HG03442 (cell line): ENCODE data around the gene DMPK.
"Not testable (repeated sequence)": the region's sequence is repeated elsewhere in the genome, so short reads cannot be mapped to it uniquely, and the experiment has no call there.

ENCODE experiments used
- ATAC-seq: cut with Tn5 transposase; IDR thresholded peaks from one replicate; pipeline ENCODE4 v1.9.1; 2021; ENCODE audit warnings: mild to moderate bottlenecking, moderate library complexity; ENCODE audit not compliant: unreplicated experiment

Gene DMPK

GRCh38 chr19:45752639-45753038 lies 29.7 kb downstream of the DMPK start:
- ATAC-seq: no peak

DNA sequence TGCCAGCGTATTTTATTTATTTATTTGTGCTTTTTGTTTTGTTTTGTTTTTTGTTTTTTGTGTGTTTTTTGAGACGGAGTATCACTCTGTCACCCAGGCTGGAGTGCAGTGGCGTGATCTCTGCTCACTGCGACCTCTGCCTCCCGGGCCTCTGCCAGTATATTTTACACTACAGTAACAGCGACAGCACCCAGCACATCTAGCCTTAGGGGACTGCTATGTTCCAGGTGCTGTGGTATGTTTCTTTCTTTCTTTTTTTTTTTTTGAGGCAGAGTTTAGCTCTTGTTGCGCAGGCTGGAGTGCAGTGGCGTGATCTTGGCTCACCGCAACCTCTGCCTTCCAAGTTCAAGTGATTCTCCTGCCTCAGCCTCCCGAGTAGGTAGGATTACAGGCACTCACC lies 30.8 kb downstream of the DMPK start:
- ATAC-seq: not testable (repeated sequence)

GRCh38 chr19:45747513-45747912 lies 34.8 kb downstream of the DMPK start:
- ATAC-seq: no peak

- ATAC-seq: no peak
Observed at GRCh38 chr19:45746866-45747265, 35.4 kb downstream of the DMPK start.

DNA sequence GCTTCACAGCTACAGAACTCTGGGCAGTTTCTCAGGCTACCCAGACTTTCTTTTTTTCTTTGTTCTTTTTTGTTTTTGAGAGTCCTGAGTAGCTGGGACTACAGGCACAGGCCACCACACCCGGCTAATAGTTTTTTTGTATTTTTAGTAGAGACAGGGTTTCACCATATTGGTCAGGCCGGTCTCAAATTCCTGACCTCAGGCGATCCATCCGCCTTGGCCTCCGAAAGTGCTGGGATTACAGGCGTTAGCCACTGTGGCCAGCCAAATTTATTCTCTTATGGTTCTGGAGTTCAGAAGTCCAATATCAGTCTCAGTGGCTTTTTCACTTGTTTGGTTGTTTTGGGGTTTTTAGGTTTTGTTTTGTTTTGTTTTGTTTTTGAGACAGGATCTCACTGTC lies 36.7 kb downstream of the DMPK start:
- no peak for ATAC-seq

GRCh38 chr19:45742969-45743368 lies 39.3 kb downstream of the DMPK start:
- ATAC-seq: no peak

DNA sequence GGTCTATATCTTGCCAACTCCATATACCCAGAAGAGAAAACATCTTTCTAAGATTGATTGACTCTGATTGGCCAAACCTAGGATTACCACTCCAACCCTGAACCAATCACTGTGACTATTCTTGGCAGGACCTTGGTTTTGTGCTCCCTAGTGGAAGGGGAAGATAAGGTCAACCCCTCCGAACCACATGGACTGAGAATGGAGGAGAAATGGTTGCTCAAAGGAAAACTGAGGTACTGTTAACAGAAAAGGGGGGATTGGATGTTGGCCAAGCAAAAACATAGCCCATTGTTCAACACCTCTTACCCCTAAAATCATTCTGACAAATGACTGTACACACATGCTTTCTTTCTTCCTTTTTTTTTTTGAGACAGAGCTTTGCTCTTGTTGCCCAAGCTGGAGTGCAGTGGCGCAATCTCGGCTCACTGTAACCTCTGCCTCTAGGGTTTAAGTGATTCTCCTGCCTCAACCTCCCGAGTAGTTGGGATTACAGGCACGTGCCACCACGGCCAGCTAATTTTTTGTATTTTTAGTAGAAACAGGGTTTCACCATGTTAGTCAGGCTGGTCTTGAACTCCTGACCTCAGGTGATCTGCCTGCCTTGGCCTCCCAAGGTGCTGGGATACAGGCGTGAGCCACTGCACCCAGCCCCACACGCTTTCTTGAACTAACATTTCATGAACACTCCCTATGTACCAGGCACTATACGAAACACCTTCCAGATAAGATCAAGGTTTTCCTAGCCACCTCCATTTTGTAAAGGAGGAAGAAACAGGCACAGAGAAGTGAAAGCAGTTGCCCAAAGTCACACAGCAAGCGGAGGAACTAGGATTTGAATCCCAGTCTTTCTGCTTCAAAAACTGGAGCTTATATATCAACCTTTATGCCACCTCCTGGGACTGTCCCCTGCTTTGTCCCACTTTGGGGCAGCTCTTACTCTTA lies 42.5 kb downstream of the DMPK start:
- ATAC-seq: no peak

DNA sequence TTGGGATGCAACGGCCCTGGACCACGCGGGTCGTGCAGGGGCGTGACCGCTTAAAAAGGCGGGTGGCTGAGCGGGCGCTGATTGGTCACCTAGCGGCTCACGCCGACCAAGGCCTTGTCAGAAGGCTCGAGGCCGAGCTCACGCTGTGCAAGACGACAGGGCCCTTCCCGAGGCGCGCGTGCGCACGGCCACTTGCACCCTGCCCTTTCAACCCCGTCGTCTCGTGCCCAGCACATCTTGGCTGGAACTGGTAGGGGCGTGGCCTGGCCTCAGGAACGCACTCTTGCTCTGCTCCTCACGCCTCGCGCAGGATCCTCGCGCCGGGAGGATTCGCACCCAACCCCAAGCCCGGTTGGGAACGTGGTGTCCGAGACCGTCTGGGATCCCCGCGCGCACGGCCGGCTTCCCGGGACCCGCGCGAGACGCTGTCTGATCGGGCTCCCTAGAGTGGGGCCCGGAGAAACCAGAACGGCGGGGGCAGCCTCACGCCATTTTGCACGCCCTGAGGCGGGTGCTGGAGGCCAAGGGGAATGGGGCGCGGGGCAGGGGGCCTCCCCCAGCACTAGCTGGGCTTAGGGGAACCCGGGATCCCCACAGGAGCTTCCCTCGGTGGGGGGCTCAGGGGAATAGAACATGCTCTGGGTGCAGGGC lies 49.0 kb downstream of the DMPK start, which contains the start of gene MEIOSIN:
TSS of gene MEIOSIN (plus strand) at position 280 of the 651 bp plus-strand sequence. CDS start 1,938 bp downstream, outside the sequence.
- no peak for ATAC-seq

- ATAC-seq: peak; percentile 89
Observed at GRCh38 chr19:45730368-45731288, 51.7 kb downstream of the DMPK start, which contains the start of gene FBXO46. Gene FBXO46, minus strand, starts transcription at chr19:45730896. Its CDS starts 17,401 bp downstream, at chr19:45713495.

DNA sequence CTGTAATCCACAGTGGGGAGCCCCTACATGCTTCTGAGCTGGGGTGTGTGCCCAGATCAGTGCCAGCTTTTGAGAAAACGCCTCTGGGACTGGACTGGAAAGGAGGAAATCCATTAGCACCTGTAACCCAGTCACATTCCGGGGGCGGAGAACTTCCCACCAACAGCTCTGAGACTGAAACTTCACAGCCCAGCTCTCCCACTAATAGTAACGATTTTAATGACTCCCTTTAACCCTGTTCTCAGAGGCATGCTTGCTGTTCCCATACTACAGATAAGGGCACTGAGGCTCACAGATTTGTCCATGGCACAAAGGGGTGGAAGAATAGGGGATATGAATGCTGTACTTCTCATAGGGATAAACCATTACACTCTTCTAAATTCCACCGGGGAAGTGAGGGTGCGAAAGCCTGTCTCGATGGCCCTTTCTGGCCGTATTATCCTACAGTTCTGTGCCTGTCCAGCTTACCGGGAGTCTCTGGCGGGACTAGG lies 52.4 kb downstream of the DMPK start:
- ATAC-seq: no peak

DNA sequence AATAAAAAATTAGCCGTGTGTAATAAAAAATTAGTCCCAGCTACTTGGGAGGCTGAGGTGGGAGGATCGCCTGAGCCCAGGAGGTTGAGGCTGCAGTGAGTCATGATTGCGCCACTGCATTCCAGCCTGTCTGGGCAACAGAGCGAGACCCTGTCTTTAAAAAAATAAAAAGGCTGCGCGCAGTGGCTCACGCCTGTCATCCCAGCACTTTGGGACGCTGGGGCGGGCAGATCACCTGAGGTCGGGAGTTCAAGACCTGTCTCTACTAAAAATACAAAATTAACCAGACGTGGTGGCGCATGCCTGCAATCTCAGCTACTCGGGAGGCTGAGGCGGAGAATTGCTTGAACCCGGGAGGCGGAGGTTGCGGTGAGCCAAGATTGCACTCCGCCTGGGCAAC lies 53.6 kb downstream of the DMPK start:
- ATAC-seq: not testable (repeated sequence)

GRCh38 chr19:45720065-45720464 lies 62.2 kb downstream of the DMPK start:
- not testable (repeated sequence) for ATAC-seq
